A549 (cell line): ENCODE results near the gene CRYBA4. TPM values are rescaled to one million over a fixed set of nuclear protein-coding genes. Genes with fewer than 3 reads are reported as not detected.
"Not testable (repeated sequence)": the region's sequence is repeated elsewhere in the genome, so short reads cannot be mapped to it uniquely, and the experiment has no call there.

Source experiments
- ATAC-seq, 2 experiments: fragments of 200-7000 bp in 1 of 2; fragments of >200 bp in 1 of 2; cut with Nextera tagmentation in 1 of 2; cut with Tn5 transposase in 1 of 2; 3 replicates each; pipeline versions ENCODE4 v1.8.0 to v1.9.1; 2018 to 2020; ENCODE audit warnings: mild to moderate bottlenecking in 1 of 2, moderate library complexity in 1 of 2
- CTCF ChIA-PET: fragments of 300-600 bp; sonication (Branson Sonifier 250); formaldehyde crosslinking; extraction: SDS; loops from one replicate; lab custom pipeline; 2021; ENCODE audit warnings: antibody characterized with exemption, inconsistent platforms; lab: Yijun Ruan, JAX
- POLR2A ChIA-PET: fragments of 350-600 bp; formaldehyde crosslinking; extraction: SDS; loops from one replicate; lab custom pipeline; 2021; ENCODE audit warnings: antibody characterized with exemption, inconsistent platforms; lab: Yijun Ruan, JAX
- DNase-seq, 2 experiments: peaks; one replicate each; pipeline versions ENCODE4 v3.0.0 to v3.0.0-alpha.2; 2011 to 2016; ENCODE audit warnings: low read depth in 1 of 2, low spot score in 1 of 2
- FAIRE-seq: peaks from 2 replicates; lab custom pipeline; 2011; peaks lifted over from hg19 to GRCh38; lab: Jason Lieb, UNC
- H3K27ac ChIP-seq, 2 experiments: fragments of >200 bp; sonication (Bioruptor Twin); formaldehyde crosslinking; 3 replicates each; pipeline ENCODE4 v1.5.1; 2016 to 2017
- H3K4me1 ChIP-seq: fragments of >200 bp; sonication (Bioruptor Twin); formaldehyde crosslinking; 3 replicates; pipeline ENCODE4 v1.6.1; 2016
- H3K4me2 ChIP-seq: fragments of >200 bp; sonication (Bioruptor Twin); formaldehyde crosslinking; 3 replicates; pipeline ENCODE4 v1.6.1; 2016
- H3K4me3 ChIP-seq: fragments of >200 bp; sonication (Bioruptor Twin); formaldehyde crosslinking; 3 replicates; pipeline ENCODE4 v1.5.1; 2016
- H3K9me3 ChIP-seq: fragments of >200 bp; sonication (Bioruptor Twin); formaldehyde crosslinking; 3 replicates; pipeline ENCODE4 v1.6.1; 2016
- CBX8 ChIP-seq: fragments of 200-600 bp; sonication (generic); IDR thresholded peaks from 2 replicates; pipeline ENCODE4 v1.6.1; 2016
- FOXS1 ChIP-seq: fragments of 250-450 bp; sonication (Bioruptor Pico); IDR thresholded peaks from 2 replicates; pipeline ENCODE4 v1.5.0; 2020; ENCODE audit warnings: mild to moderate bottlenecking, moderate library complexity
- HEYL ChIP-seq: fragments of 250-450 bp; sonication (Bioruptor Pico); IDR thresholded peaks from 2 replicates; pipeline ENCODE4 v1.8.0; 2021; ENCODE audit warnings: mild to moderate bottlenecking, moderate library complexity
- JUN ChIP-seq, 2 experiments: fragments of >200 bp; sonication (Bioruptor Twin); formaldehyde crosslinking; IDR thresholded peaks; 2 replicates in 1 of 2; 3 replicates in 1 of 2; pipeline ENCODE4 v1.6.1; 2016 to 2017
- NPAS2 ChIP-seq: fragments of 250-450 bp; sonication (Bioruptor Pico); IDR thresholded peaks from 2 replicates; pipeline ENCODE4 v1.8.0; 2022; ENCODE audit warnings: mild to moderate bottlenecking, moderate library complexity, borderline replicate concordance
- POLR2A ChIP-seq: IDR thresholded peaks from 2 replicates; pipeline ENCODE4 v1.6.1; 2012; ENCODE audit warnings: mild to moderate bottlenecking, low read length
- POLR2AphosphoS2 ChIP-seq: conservative IDR thresholded peaks from 2 replicates; pipeline ENCODE4 v1.6.1; 2012; ENCODE audit warnings: low read length, improper control_type of control experiment, inconsistent platforms
- RAD21 ChIP-seq, 2 experiments: fragments of >200 bp in 1 of 2; sonication (Bioruptor Twin) in 1 of 2; formaldehyde crosslinking in 1 of 2; IDR thresholded peaks in 1 of 2; conservative IDR thresholded peaks in 1 of 2; 2 replicates in 1 of 2; 3 replicates in 1 of 2; pipeline ENCODE4 v1.6.1; 2012 to 2018; ENCODE audit warnings: inconsistent platforms in 1 of 2
- SMC3 ChIP-seq: fragments of >200 bp; sonication (Bioruptor Twin); formaldehyde crosslinking; IDR thresholded peaks from 3 replicates; pipeline ENCODE4 v1.6.1; 2018; ENCODE audit warnings: inconsistent platforms
- TP53 ChIP-seq: fragments of 250-450 bp; sonication (Bioruptor Pico); IDR thresholded peaks from 2 replicates; pipeline ENCODE4 v1.5.0; 2021; ENCODE audit warnings: mild to moderate bottlenecking, moderate library complexity
- ZFP36 ChIP-seq: fragments of 450-650 bp; IDR thresholded peaks from 2 replicates; pipeline ENCODE4 v1.6.1; 2014; ENCODE audit warnings: borderline replicate concordance; ENCODE audit not compliant: partially characterized antibody
- WGBS: methylation state at CpG from one replicate; pipeline ENCODE4 v1.1.6; 2017; ENCODE audit errors: missing lambda C conversion rate; 5-methylcytosine and 5-hydroxymethylcytosine counted together
- polyA plus RNA-seq, 4 experiments: library from polyadenylated mRNA; depleted of rRNA in 3 of 4; stranded (reverse); fragments of >200 nt; fragmentation: RNase III in 1 of 4; extraction: RNeasy Plus Mini Kit Qiagen cat#74134 plus additional on column Dnase treatment in 1 of 4; gene quantifications; 2 replicates in 3 of 4; 3 replicates in 1 of 4; pipeline ENCODE4 v1.2.3, GENCODE V29; 2011 to 2017
- TF ChIP-seq, protein P1 (sequence below): fragments of 250-450 bp; sonication (Bioruptor Pico); IDR thresholded peaks from 2 replicates; pipeline ENCODE4 v1.5.0; 2020; ENCODE audit warnings: low read depth, mild to moderate bottlenecking, moderate library complexity

The CRYBA4 gene
- polyA plus RNA-seq, 2 of the 4 experiments (the other 2 are of a cell fraction), result not detected

DNA sequence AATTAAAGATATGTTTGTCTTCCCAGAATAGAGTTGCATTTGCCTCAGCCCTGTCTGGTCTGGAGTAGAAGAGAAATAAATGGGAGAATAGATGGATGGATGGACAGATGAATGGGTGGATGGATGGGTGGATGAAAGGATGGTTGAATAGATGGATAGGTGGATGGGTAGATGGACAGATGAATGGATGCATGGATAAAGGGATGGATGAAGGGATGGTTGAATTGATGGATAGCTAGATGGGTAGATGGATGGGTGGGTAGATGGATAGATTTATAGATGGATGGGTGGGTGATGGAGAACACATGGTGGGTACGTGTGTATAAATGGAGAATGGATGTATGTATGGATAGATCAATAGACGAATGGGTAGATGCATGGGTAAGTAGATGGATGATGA, 12.5 kb upstream of the CRYBA4 start:
- POLR2A ChIA-PET, result no interaction called here
- Histone ChIP-seq H3K27ac (no peak overlapping the region), H3K4me1 (no peaks in the 10 kb centered on the region; the same call in 2 of the 3 replicates), H3K9me3 (no peaks in the 10 kb centered on the region), H3K4me2 (no peak overlapping the region), H3K4me3 (no peak overlapping the region)
- no peak for DNase-seq
- 46% methylated on average over 2 of the region's 2 CpGs for WGBS
- no peak for ATAC-seq
- no peak for FAIRE-seq
- no peak for TF ChIP-seq HEYL (CRISPR knock-in tag)
- CTCF ChIA-PET, result no interaction called here

DNA sequence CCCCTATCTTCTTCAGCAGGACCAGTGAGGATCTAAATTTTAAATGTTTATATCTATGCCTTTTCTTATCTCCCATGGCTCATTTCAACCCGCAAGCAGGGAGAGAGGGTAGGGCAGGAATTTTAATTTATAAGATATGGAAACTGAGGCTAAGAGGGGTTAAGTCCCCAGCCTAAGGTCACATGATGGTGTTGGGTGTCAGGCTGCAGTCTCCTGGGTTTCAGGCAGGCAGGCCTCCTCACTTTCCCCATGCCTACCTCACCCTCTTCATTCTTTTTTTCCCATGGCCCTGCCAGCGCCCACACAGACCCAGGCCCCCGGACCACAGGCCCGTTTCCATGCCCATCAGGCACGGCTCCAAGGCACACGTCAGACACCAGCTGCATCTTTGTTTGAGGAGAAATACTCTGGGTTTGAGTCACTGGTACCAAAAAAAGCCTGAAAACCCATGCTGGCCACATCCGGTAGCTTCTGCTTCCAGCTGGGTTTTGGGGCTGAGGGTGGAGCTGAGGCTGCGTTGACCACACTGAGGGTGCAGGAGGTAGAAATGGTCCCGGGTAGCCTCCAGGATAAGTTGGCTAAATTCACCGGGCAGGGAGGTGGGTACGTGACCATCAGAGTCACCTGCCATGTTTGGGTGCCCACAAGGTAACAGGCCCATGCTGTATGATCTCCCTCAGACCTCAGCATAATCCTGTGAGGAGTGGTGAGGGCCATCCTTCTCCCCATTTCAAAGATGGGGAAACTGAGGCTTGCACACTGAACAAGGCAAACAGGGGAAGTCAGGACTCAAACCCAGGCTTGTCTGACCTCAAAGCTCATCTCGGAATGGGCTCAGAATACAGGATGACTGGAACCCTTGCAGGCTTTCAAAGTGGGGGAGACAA, 11.4 kb upstream of the CRYBA4 start:
- no peaks in the 10 kb centered on the region for H3K9me3 ChIP-seq
- no peak overlapping the region for H3K27ac ChIP-seq
- POLR2A ChIA-PET, result no interaction called here
- DNase-seq, result no peak
- no peaks in the 10 kb centered on the region; the same call in 2 of the 3 replicates for H3K4me1 ChIP-seq
- 52% methylated on average over 12 of the region's 12 CpGs for WGBS
- CTCF ChIA-PET, result interaction anchor here (1.3 kb wide), 1 partner anchor 108 kb away, joined by 3 read pairs; no protein-coding TSS in a partner anchor
- no peak overlapping the region for H3K4me3 ChIP-seq
- ATAC-seq, result peak; percentile 37 to 39; a peak in 3 of 6 replicates
- no peak overlapping the region for H3K4me2 ChIP-seq
- FAIRE-seq, result no peak
- TF ChIP-seq POLR2A, result no peak
- no peak for TF ChIP-seq HEYL (CRISPR knock-in tag)
- no peak for TF ChIP-seq FOXS1 (CRISPR knock-in tag)
- no peak for TF ChIP-seq RAD21 (conservative IDR thresholded peaks at IDR 0.05 in 1 of 2, IDR thresholded peaks at IDR 0.05 in 1 of 2)
- TF ChIP-seq, protein P1, sequence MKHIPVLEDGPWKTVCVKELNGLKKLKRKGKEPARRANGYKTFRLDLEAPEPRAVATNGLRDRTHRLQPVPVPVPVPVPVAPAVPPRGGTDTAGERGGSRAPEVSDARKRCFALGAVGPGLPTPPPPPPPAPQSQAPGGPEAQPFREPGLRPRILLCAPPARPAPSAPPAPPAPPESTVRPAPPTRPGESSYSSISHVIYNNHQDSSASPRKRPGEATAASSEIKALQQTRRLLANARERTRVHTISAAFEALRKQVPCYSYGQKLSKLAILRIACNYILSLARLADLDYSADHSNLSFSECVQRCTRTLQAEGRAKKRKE (CRISPR knock-in tag), result no peak
- no peak for TF ChIP-seq POLR2AphosphoS2
- no peak for TF ChIP-seq SMC3
- no peak for TF ChIP-seq JUN (IDR thresholded peaks at IDR 0.05)
- no peak for TF ChIP-seq CBX8
- TF ChIP-seq TP53 (CRISPR knock-in tag), result no peak
- no peak for TF ChIP-seq NPAS2

DNA sequence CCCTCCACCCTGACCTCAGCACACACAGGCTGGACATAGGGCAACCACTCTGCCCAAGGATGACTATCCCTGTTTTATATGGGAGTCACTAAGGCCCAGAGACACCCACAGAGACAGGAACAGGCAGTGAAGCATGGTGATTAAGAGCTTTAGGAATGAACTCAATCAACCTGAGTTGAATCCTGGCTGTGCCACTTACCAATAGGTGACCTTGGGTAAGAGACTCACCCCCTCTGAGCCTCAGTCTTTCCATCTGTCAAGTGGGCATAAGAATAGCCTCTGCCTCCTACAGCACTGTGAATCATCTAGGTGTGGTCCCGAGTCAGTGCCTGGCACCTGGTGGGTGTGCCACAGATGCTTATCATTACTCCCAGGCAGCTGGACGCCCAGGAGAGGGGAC, 10.8 kb upstream of the CRYBA4 start:
- Histone ChIP-seq H3K4me3 (no peak overlapping the region), H3K27ac (no peak overlapping the region), H3K4me2 (no peak overlapping the region), H3K4me1 (no peaks in the 10 kb centered on the region; the same call in 2 of the 3 replicates), H3K9me3 (no peaks in the 10 kb centered on the region)
- no peak for FAIRE-seq
- CTCF ChIA-PET, result interaction anchor here (1.3 kb wide), 1 partner anchor 109 kb away, joined by 3 read pairs; no protein-coding TSS in a partner anchor
- POLR2A ChIA-PET, result no interaction called here
- WGBS, result 15% methylated on average over 2 of the region's 2 CpGs
- peak in 1 of 2 experiments; percentile 50; a peak in 1 of 6 replicates for ATAC-seq
- TF ChIP-seq RAD21 (conservative IDR thresholded peaks at IDR 0.05 in 1 of 2, IDR thresholded peaks at IDR 0.05 in 1 of 2), result no peak
- peak in 1 of 2 experiments; percentile 9 for DNase-seq

DNA sequence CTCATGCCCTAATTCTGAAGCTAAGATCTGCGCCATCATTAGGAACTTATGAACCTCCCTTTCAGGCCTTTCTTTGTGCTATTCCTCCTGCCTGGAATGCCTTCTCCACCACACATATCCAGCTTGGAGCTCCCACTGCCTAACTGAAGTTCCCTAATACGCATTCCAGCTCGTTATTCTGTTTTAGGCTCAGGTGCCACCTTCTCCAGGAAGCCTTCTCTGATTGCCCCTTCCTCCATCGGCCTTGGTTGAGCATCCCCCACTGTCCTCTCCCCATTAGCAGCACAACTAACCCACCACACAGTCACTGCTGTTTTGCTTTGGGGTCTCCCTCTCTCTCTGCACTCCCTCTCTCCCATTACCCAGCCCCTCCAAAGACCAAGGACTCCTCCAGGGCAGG, 9.1 kb upstream of the CRYBA4 start:
- ATAC-seq (no peak), DNase-seq (no peak), FAIRE-seq (no peak)
- CTCF ChIA-PET, result interaction anchor here (0.9 to 1.4 kb wide), 2 partner anchors 52 to 109 kb away, joined by 3 to 5 read pairs; no protein-coding TSS in a partner anchor
- Histone ChIP-seq H3K4me2 (no peak overlapping the region), H3K4me3 (no peak overlapping the region)
- POLR2A ChIA-PET, result no interaction called here
- 61% methylated on average over 4 of the region's 4 CpGs for WGBS
- TF ChIP-seq TP53 (CRISPR knock-in tag) (no peak), ZFP36 (peak; percentile 52)
- TF ChIP-seq, all 56 proteins: peak for 1
- Histone ChIP-seq H3K4me1 (no peaks in the 10 kb centered on the region; the same call in 2 of the 3 replicates), H3K9me3 (no peaks in the 10 kb centered on the region), H3K27ac (no peak overlapping the region)

DNA sequence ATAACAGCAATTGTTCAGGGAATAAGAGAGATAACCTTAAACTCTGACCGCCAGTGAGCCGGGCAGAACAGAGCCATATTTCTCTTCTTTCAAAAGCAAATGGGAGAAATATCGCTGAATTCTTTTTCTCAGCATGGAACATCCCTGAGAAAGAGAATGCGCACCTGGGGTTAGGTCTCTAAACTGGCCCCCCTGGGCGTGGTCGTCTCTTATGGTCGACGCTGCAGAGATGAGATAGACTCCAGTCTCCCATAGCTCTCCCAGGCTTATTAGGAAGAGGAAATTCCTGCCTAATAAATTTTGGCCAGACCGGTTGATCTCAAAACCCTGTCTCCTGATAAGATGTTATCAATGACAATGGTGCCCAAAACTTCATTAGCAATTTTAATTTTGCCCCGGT, 8.0 kb upstream of the CRYBA4 start:
- H3K4me2 ChIP-seq, H3K4me3 ChIP-seq, DNase-seq, ATAC-seq, POLR2A ChIA-PET, H3K9me3 ChIP-seq, H3K4me1 ChIP-seq, H3K27ac ChIP-seq, CTCF ChIA-PET, FAIRE-seq: not testable (repeated sequence)
- whole genome bisulfite sequencing, result 42% methylated on average over 10 of the region's 10 CpGs
